ENCODE results near the gene SCNN1A. TPM values are rescaled to one million over a fixed set of nuclear protein-coding genes. Genes with fewer than 3 reads are reported as not detected.

SCNN1A gene
- total RNA-seq, 1 experiment from 2014 or later = 2.9 TPM

DNA sequence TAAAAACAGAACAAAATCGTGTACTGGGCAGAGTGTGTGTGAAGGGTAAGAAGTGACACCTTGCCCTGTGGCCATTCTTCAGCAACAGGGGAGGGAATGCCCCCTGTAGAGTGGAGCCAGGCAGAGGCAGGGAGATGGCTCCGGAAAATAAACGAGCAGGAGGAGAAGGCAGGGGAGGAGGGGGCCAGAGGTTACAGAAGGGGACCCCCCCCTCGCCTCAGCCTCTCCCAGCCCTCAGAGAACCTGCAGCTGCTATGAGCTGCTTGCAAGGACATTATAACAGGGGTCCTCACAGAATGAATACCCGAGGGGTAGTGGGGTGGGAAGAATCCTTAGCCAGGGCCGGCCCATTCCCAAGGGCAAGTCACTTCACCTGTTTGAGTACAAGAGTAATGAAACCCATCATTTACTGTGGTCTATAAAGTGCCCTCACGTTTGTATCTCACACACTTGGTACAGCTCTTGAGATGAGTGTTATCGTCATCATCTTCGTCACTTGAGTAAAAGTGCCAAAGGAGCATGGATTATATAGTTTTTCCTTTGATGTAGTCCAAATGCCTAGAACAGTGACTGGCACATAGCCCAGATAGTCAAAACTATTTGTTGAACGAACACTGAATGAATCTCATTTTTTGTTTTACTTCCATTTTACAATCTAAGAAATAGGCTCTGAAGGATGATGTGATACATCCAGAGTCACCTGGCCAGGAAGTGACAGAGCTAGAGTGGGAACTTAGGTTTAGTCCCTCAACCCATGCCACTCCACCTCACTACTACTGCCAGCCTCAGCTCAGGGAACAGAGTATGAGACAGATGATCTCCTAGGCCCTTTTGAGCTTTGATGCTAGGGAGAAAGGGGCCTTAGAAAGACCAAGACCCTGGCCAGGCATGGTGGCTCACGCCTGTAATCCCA lies 14.5 kb downstream of the SCNN1A start:
- Histone ChIP-seq H3K9me3 (ENCODE audit: low read length) (no peaks in the 10 kb centered on the region), H3K4me1 (ENCODE audit: insufficient read depth, low read length) (peaks cover 40% of the 10 kb centered on the region), H3F3A (ENCODE audit: low read length, unreplicated experiment) (peaks cover 6% of the 10 kb centered on the region), H3K4me2 (ENCODE audit: low read length) (peak overlapping the region; percentile 77), H3K36me3 (ENCODE audit: low read depth, low read length) (no peaks in the 10 kb centered on the region), H3K27me3 (ENCODE audit: low read length) (no peaks in the 10 kb centered on the region), H3K27ac (ENCODE audit: low read length) (peak overlapping the region; percentile 93), H4K20me1 (ENCODE audit: low read length) (no peaks in the 10 kb centered on the region), H3K79me2 (ENCODE audit: low read length) (peaks cover 5% of the 10 kb centered on the region; the same call in 1 of the 2 replicates), H3K4me3 (ENCODE audit: low read length) (no peak overlapping the region), H3K9me2 (replicated peaks; ENCODE audit: low read length) (no peaks in the 10 kb centered on the region), H2AFZ (ENCODE audit: low read length) (no peak overlapping the region), H3K9ac (ENCODE audit: low read length) (peak overlapping the region; percentile 33; the same call in 1 of the 2 replicates)
- ATAC-seq (peak; percentile 14; the same call in 1 of the 2 replicates), DNase-seq (peak; percentile 37)
- ChIA-PET CTCF (no interaction called here), POLR2A (ENCODE audit: unreplicated experiment) (interaction anchor here (0.5 kb wide), 1 partner anchor 24 kb away, joined by 8 read pairs; no protein-coding TSS in a partner anchor)
- intact Hi-C loops (cut with micrococcal nuclease) = no loop called here
- TF ChIP-seq EZH2phosphoT487 (IDR thresholded peaks at IDR 0.05; ENCODE audit: borderline replicate concordance, low read length) = no peak
- TF ChIP-seq EZH2 (IDR thresholded peaks at IDR 0.05; ENCODE audit: low read length, unreplicated experiment) = no peak
- no peak for TF ChIP-seq CTCF (conservative IDR thresholded peaks at IDR 0.05; ENCODE audit: low read depth, low read length)
- BruUV-seq (replicated peaks) = no TSS peak

DNA sequence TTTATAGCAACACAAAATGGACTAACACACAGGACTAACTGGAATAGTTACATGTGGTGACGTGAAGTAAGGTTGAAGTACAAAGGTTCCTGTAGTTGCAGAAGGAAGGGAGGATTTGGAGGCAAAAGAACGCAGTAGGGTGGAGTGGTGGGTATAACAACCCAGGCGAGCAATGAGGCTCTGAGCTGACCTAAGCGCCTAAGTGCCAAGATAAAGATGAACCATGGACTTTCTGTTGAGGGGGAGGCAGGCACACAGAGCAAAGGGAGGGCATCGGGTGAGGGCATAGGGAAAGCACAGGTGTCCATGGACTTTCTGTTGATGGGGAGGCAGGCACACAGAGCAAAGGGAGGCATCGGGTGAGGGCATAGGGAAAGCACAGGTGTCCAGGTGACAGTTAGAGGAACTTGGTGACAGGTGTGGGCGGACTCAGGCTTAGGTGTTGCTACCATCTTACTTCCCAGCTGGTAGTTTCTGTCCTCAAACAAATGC lies 15.2 kb downstream of the SCNN1A start:
- no peak for DNase-seq
- no peak overlapping the region for H3K4me3 ChIP-seq (ENCODE audit: low read length)
- H3K9me3 ChIP-seq (ENCODE audit: low read length) = no peaks in the 10 kb centered on the region
- no peak overlapping the region for H2AFZ ChIP-seq (ENCODE audit: low read length)
- no peaks in the 10 kb centered on the region for H4K20me1 ChIP-seq (ENCODE audit: low read length)
- POLR2A ChIA-PET (ENCODE audit: unreplicated experiment) = no interaction called here
- no peak overlapping the region for H3K27ac ChIP-seq (ENCODE audit: low read length)
- no peaks in the 10 kb centered on the region for H3K27me3 ChIP-seq (ENCODE audit: low read length)
- no peak overlapping the region for H3K4me2 ChIP-seq (ENCODE audit: low read length)
- BruUV-seq (replicated peaks) = no TSS peak
- no peak overlapping the region for H3K9ac ChIP-seq (ENCODE audit: low read length)
- H3F3A ChIP-seq (ENCODE audit: low read length, unreplicated experiment) = peaks cover 6% of the 10 kb centered on the region
- ATAC-seq = no peak
- H3K9me2 ChIP-seq (replicated peaks; ENCODE audit: low read length) = no peaks in the 10 kb centered on the region
- no peak for TF ChIP-seq EZH2 (IDR thresholded peaks at IDR 0.05; ENCODE audit: low read length, unreplicated experiment)
- TF ChIP-seq EZH2phosphoT487 (IDR thresholded peaks at IDR 0.05; ENCODE audit: borderline replicate concordance, low read length) = no peak
- no peak for TF ChIP-seq CTCF (conservative IDR thresholded peaks at IDR 0.05; ENCODE audit: low read depth, low read length)
- intact Hi-C loops (cut with micrococcal nuclease) = no loop called here
- peaks cover 40% of the 10 kb centered on the region for H3K4me1 ChIP-seq (ENCODE audit: insufficient read depth, low read length)
- CTCF ChIA-PET = no interaction called here
- no peaks in the 10 kb centered on the region for H3K36me3 ChIP-seq (ENCODE audit: low read depth, low read length)
- peaks cover 5% of the 10 kb centered on the region; the same call in 1 of the 2 replicates for H3K79me2 ChIP-seq (ENCODE audit: low read length)

- ChIA-PET POLR2A (ENCODE audit: unreplicated experiment) (no interaction called here), CTCF (no interaction called here)
- H3K4me2 ChIP-seq (ENCODE audit: low read length) = no peak overlapping the region
- H3K9ac ChIP-seq (ENCODE audit: low read length) = no peak overlapping the region
- no peaks in the 10 kb centered on the region for H3K9me3 ChIP-seq (ENCODE audit: low read length)
- H3K27ac ChIP-seq (ENCODE audit: low read length) = no peak overlapping the region
- intact Hi-C loops (cut with micrococcal nuclease) = no loop called here
- no peak overlapping the region for H2AFZ ChIP-seq (ENCODE audit: low read length)
- no peak overlapping the region for H3K4me3 ChIP-seq (ENCODE audit: low read length)
- no peaks in the 10 kb centered on the region for H3K27me3 ChIP-seq (ENCODE audit: low read length)
- no peaks in the 10 kb centered on the region for H3K36me3 ChIP-seq (ENCODE audit: low read depth, low read length)
- no TSS peak for BruUV-seq (replicated peaks)
- no peaks in the 10 kb centered on the region for H4K20me1 ChIP-seq (ENCODE audit: low read length)
- ATAC-seq (no peak), DNase-seq (no peak)
- peaks cover 5% of the 10 kb centered on the region; the same call in 1 of the 2 replicates for H3K79me2 ChIP-seq (ENCODE audit: low read length)
- TF ChIP-seq EZH2 (IDR thresholded peaks at IDR 0.05; ENCODE audit: low read length, unreplicated experiment) = no peak
- TF ChIP-seq CTCF (conservative IDR thresholded peaks at IDR 0.05; ENCODE audit: low read depth, low read length) = no peak
- no peak for TF ChIP-seq EZH2phosphoT487 (IDR thresholded peaks at IDR 0.05; ENCODE audit: borderline replicate concordance, low read length)
- peaks cover 32% of the 10 kb centered on the region for H3K4me1 ChIP-seq (ENCODE audit: insufficient read depth, low read length)
- no peaks in the 10 kb centered on the region for H3K9me2 ChIP-seq (replicated peaks; ENCODE audit: low read length)
- H3F3A ChIP-seq (ENCODE audit: low read length, unreplicated experiment) = peaks cover 6% of the 10 kb centered on the region
Measured at GRCh38 chr12:6358881-6359280, 16.5 kb downstream of the SCNN1A start.

All from PC-3 (cell line).